RWPE1 (cell line): ENCODE measurements around the gene NCAM1.

Source experiments
- CTCF ChIA-PET: fragments of 350-600 bp; sonication (Branson Sonifier 250); formaldehyde crosslinking; extraction: SDS; loops from one replicate; lab custom pipeline; 2021; lab: Yijun Ruan, JAX
- POLR2A ChIA-PET: fragments of 400-600 bp; formaldehyde crosslinking; extraction: SDS; loops from one replicate; lab custom pipeline; 2020; ENCODE audit warnings: antibody characterized with exemption; ENCODE audit not compliant: low non-redundant PET; lab: Yijun Ruan, JAX
- DNase-seq: peaks from one replicate; pipeline ENCODE4 v3.0.0; 2012; ENCODE audit warnings: low spot score
- H3K27ac ChIP-seq: fragments of 450-650 bp; 2 replicates; pipeline ENCODE4 v1.5.1; 2017
- TF ChIP-seq, protein P1 (sequence below): fragments of 450-650 bp; conservative IDR thresholded peaks from 2 replicates; pipeline ENCODE4 v1.5.1; 2017; ENCODE audit warnings: low read depth, mild to moderate bottlenecking

NCAM1 gene

DNA sequence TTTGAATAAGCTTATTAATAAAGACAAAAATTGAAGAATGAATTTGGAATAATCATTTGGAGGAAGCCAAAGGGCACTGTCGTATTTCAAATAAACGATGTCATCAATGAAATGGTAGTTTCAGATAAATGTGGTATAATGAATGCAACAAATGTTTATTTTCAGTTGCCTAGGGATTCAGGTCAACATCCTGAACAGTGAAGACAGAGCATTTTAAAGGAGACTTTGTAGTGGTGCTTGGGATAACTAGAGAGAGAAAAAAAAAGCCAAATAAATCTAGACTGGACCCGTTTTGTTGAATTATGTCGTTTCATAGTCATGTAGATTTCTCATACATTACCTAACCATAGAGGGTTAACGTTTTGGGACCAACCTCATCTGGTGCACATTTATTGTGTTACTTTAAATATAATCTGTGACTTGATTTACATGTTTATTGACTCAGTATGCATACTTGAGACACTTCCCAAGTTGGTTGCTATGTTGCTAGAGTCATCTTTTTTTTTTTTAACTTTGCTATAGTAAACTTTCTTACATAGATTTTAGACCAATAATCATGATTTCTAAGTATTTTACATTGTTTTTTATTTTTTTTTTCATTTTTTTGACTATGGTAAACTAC, 111.1 kb downstream of the NCAM1 start:
- TF ChIP-seq, protein P1, sequence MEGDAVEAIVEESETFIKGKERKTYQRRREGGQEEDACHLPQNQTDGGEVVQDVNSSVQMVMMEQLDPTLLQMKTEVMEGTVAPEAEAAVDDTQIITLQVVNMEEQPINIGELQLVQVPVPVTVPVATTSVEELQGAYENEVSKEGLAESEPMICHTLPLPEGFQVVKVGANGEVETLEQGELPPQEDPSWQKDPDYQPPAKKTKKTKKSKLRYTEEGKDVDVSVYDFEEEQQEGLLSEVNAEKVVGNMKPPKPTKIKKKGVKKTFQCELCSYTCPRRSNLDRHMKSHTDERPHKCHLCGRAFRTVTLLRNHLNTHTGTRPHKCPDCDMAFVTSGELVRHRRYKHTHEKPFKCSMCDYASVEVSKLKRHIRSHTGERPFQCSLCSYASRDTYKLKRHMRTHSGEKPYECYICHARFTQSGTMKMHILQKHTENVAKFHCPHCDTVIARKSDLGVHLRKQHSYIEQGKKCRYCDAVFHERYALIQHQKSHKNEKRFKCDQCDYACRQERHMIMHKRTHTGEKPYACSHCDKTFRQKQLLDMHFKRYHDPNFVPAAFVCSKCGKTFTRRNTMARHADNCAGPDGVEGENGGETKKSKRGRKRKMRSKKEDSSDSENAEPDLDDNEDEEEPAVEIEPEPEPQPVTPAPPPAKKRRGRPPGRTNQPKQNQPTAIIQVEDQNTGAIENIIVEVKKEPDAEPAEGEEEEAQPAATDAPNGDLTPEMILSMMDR = no peak
- DNase-seq = no peak
- no peak overlapping the region for H3K27ac ChIP-seq
- ChIA-PET CTCF (no interaction called here), POLR2A (no interaction called here)

- CTCF ChIA-PET = no interaction called here
- POLR2A ChIA-PET = no interaction called here
- H3K27ac ChIP-seq = no peak overlapping the region
- no peak for DNase-seq
- TF ChIP-seq, protein P1 = no peak
Observed at GRCh38 chr11:113073290-113073953, 112.2 kb downstream of the NCAM1 start.

- ChIA-PET POLR2A (no interaction called here), CTCF (no interaction called here)
- DNase-seq = no peak
- TF ChIP-seq, protein P1 = no peak
- H3K27ac ChIP-seq = no peak overlapping the region
Observed at GRCh38 chr11:113075586-113076095, 114.4 kb downstream of the NCAM1 start.

DNA sequence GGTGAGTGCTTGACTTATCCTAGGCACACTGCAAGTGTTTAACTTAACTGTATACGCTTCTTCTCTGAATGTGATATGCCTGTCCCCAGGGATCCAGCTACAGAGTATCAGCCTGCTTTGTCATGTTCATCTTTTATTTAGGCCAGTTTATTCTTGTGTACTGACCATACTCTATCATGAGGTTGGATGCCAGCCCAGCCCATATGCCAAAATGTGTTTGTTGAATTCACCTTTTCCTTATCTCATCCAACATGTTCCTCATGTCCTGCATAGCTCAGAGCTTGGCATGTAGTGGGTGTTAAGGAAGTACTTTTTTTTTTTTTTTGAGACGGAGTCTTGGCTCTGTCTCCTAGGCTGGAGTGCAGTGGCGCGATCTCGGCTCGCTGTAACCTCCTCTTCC, 116.2 kb downstream of the NCAM1 start:
- no peak overlapping the region for H3K27ac ChIP-seq
- TF ChIP-seq, protein P1 = no peak
- DNase-seq = no peak
- POLR2A ChIA-PET = no interaction called here
- CTCF ChIA-PET = no interaction called here

DNA sequence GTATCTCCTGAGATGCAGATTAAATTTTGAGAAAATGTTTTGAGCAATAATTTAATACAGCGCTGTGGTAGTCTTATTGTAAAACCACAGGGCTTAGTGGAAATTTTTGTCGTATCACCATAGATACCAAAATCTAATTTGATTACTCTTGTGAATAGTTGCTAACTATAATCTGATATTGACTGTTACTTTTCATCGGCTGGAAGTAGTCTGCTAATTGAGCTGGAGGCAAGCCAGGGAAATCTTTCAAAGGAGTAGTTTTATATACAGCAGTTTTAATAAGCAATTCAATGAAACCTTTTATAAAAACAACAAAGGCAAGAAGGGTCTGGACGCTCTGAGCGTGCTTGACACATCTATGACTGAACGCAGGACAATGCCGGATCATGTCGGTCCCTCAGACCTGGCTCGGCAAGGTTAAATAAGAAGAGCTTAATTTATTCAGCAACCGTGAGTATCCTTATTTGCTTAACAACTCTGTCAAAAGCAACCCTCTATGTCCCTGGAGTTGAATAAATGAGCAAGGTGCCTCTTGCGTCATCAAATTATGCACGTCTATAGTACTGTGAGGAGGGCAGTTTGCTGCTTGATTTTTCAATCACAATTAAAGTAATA, 121.2 kb downstream of the NCAM1 start:
- CTCF ChIA-PET = interaction anchor here (0.7 kb wide), 1 partner anchor 36 kb away, joined by 3 read pairs; no protein-coding TSS in a partner anchor
- no peak overlapping the region for H3K27ac ChIP-seq
- no peak for DNase-seq
- POLR2A ChIA-PET = no interaction called here
- TF ChIP-seq, protein P1 = no peak

DNA sequence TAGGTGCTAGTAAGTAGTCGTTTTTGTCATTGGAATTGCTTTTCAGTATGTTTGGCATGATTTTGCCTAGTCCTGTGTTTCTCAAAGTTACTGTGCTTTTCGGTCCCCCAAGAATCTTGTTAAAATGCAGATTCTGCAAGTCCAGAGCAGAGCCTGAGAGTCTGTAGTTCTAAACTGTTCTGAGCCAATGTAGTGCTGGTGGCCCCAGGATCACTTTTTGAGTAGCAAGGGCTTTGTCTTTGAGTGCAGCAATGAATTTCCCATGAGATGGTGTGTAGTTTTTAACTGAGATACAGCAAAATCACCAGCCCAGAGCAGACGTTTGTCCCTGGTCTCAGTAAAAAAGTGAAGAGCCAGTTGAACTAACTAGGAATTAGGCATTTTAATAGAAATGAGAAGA, 122.4 kb downstream of the NCAM1 start:
- POLR2A ChIA-PET = no interaction called here
- DNase-seq = no peak
- CTCF ChIA-PET = no interaction called here

More for the DNA sequence above, 122.4 kb downstream of the NCAM1 start:
- TF ChIP-seq, protein P1 = no peak
- H3K27ac ChIP-seq = no peak overlapping the region
